OCI-LY7 (cell line): ENCODE measurements around the gene PPP3CA. TPM values are rescaled to one million over a fixed set of nuclear protein-coding genes. Genes with fewer than 3 reads are reported as not detected.

Experiments
- BruUV-seq: library from RNA; stranded (reverse); fragments of 400-500 nt; replicated peaks from 2 replicates; lab custom pipeline; 2021; lab: Mats Ljungman, UMichigan
- CTCF ChIA-PET: fragments of 300-600 bp; sonication (Branson Sonifier 250); formaldehyde crosslinking; loops from one replicate; lab custom pipeline; 2022; ENCODE audit warnings: antibody characterized with exemption; ENCODE audit not compliant: unreplicated experiment; lab: Charles Lee
- POLR2A ChIA-PET: fragments of 300-600 bp; sonication (Branson Sonifier 250); formaldehyde crosslinking; loops from one replicate; lab custom pipeline; 2022; ENCODE audit warnings: antibody characterized with exemption; lab: Charles Lee
- DNase-seq: peaks from one replicate; pipeline ENCODE4 v3.0.0-alpha.2; 2015; ENCODE audit warnings: low spot score
- H2AFZ ChIP-seq: fragments of 200-600 bp; sonication (generic), shearing (Covaris generic); 2 replicates; pipeline ENCODE4 v1.6.1; 2014; ENCODE audit warnings: mild to moderate bottlenecking, antibody characterized with exemption, low read length, moderate library complexity
- H3K27ac ChIP-seq: fragments of 200-600 bp; sonication (generic); 2 replicates; pipeline ENCODE4 v1.5.1; 2014; ENCODE audit warnings: mixed run types, low read depth, mild to moderate bottlenecking, moderate library complexity, low read length, inconsistent platforms; ENCODE audit not compliant: poor library complexity, severe bottlenecking
- H3K36me3 ChIP-seq: fragments of 200-600 bp; sonication (generic); 2 replicates; pipeline ENCODE4 v1.6.1; 2014; ENCODE audit warnings: mild to moderate bottlenecking, antibody characterized with exemption, low read length, moderate library complexity, mixed read lengths; ENCODE audit not compliant: insufficient read depth
- H3K4me1 ChIP-seq: fragments of 200-600 bp; sonication (generic); 2 replicates; pipeline ENCODE4 v1.5.1; 2014; ENCODE audit warnings: mild to moderate bottlenecking, low read length; ENCODE audit not compliant: insufficient read depth, poor library complexity, severe bottlenecking
- H3K4me2 ChIP-seq: fragments of 200-600 bp; sonication (generic); 2 replicates; pipeline ENCODE4 v1.6.1; 2014; ENCODE audit warnings: mild to moderate bottlenecking, low read length
- H3K4me3 ChIP-seq: fragments of 200-600 bp; sonication (generic); 2 replicates; pipeline ENCODE4 v1.5.1; 2014; ENCODE audit warnings: mild to moderate bottlenecking, low read depth, low read length; ENCODE audit not compliant: poor library complexity, severe bottlenecking
- H3K79me2 ChIP-seq: fragments of 200-600 bp; sonication (generic); 2 replicates; pipeline ENCODE4 v1.6.1; 2016; ENCODE audit warnings: low read depth, mild to moderate bottlenecking, low read length, moderate library complexity, mixed read lengths; ENCODE audit not compliant: insufficient read depth
- H3K9me2 ChIP-seq: fragments of 200-600 bp; sonication (generic); 2 replicates; pipeline ENCODE4 v1.6.1; 2016; ENCODE audit warnings: mild to moderate bottlenecking, low read length, mixed read lengths; ENCODE audit not compliant: insufficient read depth
- H3K9me3 ChIP-seq: fragments of 200-600 bp; sonication (generic); 2 replicates; pipeline ENCODE4 v1.6.1; 2014; ENCODE audit warnings: mild to moderate bottlenecking, mixed run types, low read length, mixed read lengths
- H4K20me1 ChIP-seq: fragments of 200-600 bp; sonication (generic); 2 replicates; pipeline ENCODE4 v1.6.1; 2014; ENCODE audit warnings: mild to moderate bottlenecking, antibody characterized with exemption, low read length, moderate library complexity, mixed read lengths; ENCODE audit not compliant: insufficient read depth
- EZH2phosphoT487 ChIP-seq: fragments of 200-600 bp; sonication (generic); IDR thresholded peaks from 2 replicates; pipeline ENCODE4 v1.6.1; 2018; ENCODE audit warnings: low read depth, borderline replicate concordance, mild to moderate bottlenecking, mixed run types, antibody characterized with exemption, low read length, moderate library complexity, mixed read lengths
- intact Hi-C: fragments of 100-400 bp; cut with micrococcal nuclease; formaldehyde crosslinking; loops from one replicate; pipeline ENCODE4 v1.10.0; 2022; ENCODE audit not compliant: unreplicated experiment
- total RNA-seq, 2 experiments: library from RNA; depleted of rRNA in 1 of 2; stranded (reverse); fragments of >200 nt in 1 of 2; shearing (Covaris generic) in 1 of 2; gene quantifications; 2 replicates each; pipeline ENCODE4 v1.2.3, GENCODE V29; 2014 to 2022
- TF ChIP-seq, protein P1 (sequence below): fragments of 200-600 bp; sonication (generic); conservative IDR thresholded peaks from 2 replicates; pipeline ENCODE4 v1.5.1; 2014; ENCODE audit warnings: mild to moderate bottlenecking, antibody characterized with exemption, low read length, moderate library complexity, mixed read lengths

PPP3CA gene
- total RNA-seq, 2 experiments from 2014 or later: 9.2 to 13.6 TPM

DNA sequence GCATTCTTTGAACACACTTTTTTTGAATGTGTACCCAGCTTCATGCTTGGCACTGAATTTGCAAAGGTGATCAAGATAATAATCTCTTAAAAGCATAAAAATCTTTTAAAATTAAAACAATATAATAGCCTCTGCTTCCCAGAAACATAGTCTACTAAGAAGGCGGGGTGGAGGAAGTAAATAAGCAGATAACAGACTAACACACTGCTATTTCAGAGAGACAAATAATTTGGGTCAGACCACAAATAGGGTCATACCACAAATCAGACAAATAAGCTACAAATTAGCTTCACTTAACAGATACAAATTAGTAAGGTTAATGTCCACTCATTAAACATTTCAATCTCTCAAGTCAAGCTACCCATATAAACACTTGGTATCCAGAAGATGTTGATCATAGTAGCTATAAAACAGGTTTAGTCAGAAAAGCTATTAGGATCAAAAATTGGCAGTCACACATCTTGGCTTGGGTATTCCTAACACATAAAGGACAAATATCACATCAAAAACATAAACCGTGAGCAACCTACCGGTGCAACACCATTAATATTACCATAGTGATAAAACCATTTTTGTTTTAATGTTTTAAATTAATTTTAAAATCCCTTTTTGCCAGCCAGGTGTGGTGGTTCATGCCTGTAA lies 47.3 kb downstream of the PPP3CA start:
- Histone ChIP-seq H3K4me2 (no peak overlapping the region), H3K27ac (no peak overlapping the region), H3K4me1 (no peaks in the 10 kb centered on the region), H4K20me1 (no peaks in the 10 kb centered on the region), H3K9me3 (no peaks in the 10 kb centered on the region), H3K36me3 (no peaks in the 10 kb centered on the region), H2AFZ (no peak overlapping the region), H3K79me2 (no peaks in the 10 kb centered on the region), H3K4me3 (no peak overlapping the region), H3K9me2 (no peaks in the 10 kb centered on the region)
- DNase-seq: no peak
- BruUV-seq: no TSS peak
- POLR2A ChIA-PET: interaction anchor here (0.6 to 1.7 kb wide), 3 partner anchors 10 to 111 kb away, joined by 4 to 6 read pairs (median 5); no protein-coding TSS in a partner anchor
- intact Hi-C loops: no loop called here
- CTCF ChIA-PET: no interaction called here
- TF ChIP-seq EZH2phosphoT487: no peak
- TF ChIP-seq, protein P1, sequence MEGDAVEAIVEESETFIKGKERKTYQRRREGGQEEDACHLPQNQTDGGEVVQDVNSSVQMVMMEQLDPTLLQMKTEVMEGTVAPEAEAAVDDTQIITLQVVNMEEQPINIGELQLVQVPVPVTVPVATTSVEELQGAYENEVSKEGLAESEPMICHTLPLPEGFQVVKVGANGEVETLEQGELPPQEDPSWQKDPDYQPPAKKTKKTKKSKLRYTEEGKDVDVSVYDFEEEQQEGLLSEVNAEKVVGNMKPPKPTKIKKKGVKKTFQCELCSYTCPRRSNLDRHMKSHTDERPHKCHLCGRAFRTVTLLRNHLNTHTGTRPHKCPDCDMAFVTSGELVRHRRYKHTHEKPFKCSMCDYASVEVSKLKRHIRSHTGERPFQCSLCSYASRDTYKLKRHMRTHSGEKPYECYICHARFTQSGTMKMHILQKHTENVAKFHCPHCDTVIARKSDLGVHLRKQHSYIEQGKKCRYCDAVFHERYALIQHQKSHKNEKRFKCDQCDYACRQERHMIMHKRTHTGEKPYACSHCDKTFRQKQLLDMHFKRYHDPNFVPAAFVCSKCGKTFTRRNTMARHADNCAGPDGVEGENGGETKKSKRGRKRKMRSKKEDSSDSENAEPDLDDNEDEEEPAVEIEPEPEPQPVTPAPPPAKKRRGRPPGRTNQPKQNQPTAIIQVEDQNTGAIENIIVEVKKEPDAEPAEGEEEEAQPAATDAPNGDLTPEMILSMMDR: no peak

DNA sequence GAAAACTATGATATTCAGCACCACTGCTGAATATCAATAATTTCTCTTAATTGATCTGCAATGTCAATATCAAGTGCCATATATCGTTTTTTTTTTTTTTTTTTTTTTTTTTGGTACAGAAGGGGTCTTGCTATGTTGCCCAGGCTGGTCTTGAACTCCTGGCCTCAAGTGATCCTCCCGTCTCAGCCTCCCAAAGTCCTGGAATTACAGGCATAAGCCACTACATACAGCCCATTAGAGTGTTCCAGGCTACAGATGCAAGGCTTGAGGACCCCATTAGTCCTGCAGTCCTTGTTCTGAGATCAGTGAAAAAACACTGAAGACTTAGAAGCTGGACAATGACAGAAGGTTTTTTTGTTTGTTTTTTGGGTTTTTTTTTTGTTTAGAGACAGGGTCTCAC lies 48.3 kb downstream of the PPP3CA start:
- Histone ChIP-seq H3K36me3 (no peaks in the 10 kb centered on the region), H3K9me2 (no peaks in the 10 kb centered on the region), H3K4me1 (no peaks in the 10 kb centered on the region), H4K20me1 (no peaks in the 10 kb centered on the region), H3K4me3 (no peak overlapping the region), H3K9me3 (no peaks in the 10 kb centered on the region), H3K4me2 (no peak overlapping the region), H2AFZ (no peak overlapping the region), H3K27ac (no peak overlapping the region), H3K79me2 (no peaks in the 10 kb centered on the region)
- ChIA-PET CTCF (no interaction called here), POLR2A (interaction anchor here (1.7 kb wide), 1 partner anchor 14 kb away, joined by 5 read pairs; no protein-coding TSS in a partner anchor)
- no TSS peak for BruUV-seq
- TF ChIP-seq EZH2phosphoT487: no peak
- TF ChIP-seq, protein P1: no peak
- DNase-seq: no peak
- intact Hi-C loops: no loop called here

DNA sequence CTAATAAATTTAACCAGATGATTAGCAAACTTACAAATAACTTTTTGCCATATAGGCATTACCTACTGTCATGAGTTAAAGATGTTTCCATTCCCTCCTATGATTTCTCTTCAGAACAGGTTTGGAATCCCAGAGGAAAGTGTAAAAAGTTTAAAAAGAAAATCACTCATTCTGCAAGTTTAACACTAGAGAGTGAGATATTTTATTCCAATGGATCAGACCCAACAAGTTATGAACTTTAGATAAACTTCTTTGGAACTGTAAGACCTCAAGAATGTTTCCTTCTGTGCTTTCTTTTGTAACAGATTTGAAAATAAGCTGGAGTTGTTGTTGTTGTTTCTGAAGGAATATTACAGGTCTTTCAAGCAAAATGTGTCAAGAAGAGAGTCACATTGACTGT lies 51.6 kb downstream of the PPP3CA start:
- DNase-seq: no peak
- no peaks in the 10 kb centered on the region for H3K9me3 ChIP-seq
- no peaks in the 10 kb centered on the region for H3K4me1 ChIP-seq
- BruUV-seq: no TSS peak
- no peaks in the 10 kb centered on the region for H3K79me2 ChIP-seq
- ChIA-PET POLR2A (interaction anchor here (0.7 kb wide), 1 partner anchor 11 kb away, joined by 3 read pairs; no protein-coding TSS in a partner anchor), CTCF (no interaction called here)
- H3K27ac ChIP-seq: no peak overlapping the region
- H2AFZ ChIP-seq: no peak overlapping the region
- TF ChIP-seq, protein P1: no peak
- no peak for TF ChIP-seq EZH2phosphoT487
- H4K20me1 ChIP-seq: no peaks in the 10 kb centered on the region
- no peak overlapping the region for H3K4me3 ChIP-seq
- H3K4me2 ChIP-seq: no peak overlapping the region
- H3K36me3 ChIP-seq: no peaks in the 10 kb centered on the region
- intact Hi-C loops: no loop called here
- H3K9me2 ChIP-seq: no peaks in the 10 kb centered on the region
